Measurements from ENCODE around the gene IPO8. TPM values are rescaled to one million over a fixed set of nuclear protein-coding genes. Genes with fewer than 3 reads are reported as not detected.

IPO8 gene
- total and polyA plus RNA-seq, 3 donors from 2014 or later: 27.4 to 46.4 (median 37.2) TPM

GRCh38 chr12:30732954-30733637 lies 37.4 kb upstream of the IPO8 start:
- Histone ChIP-seq H3K27ac (no peak overlapping the region), H3K27me3 (no peaks in the 10 kb centered on the region), H3K9me3 (no peaks in the 10 kb centered on the region), H3K36me3 (ENCODE audit: low read depth, missing control alignments) (no peaks in the 10 kb centered on the region), H3K4me1 (no peaks in the 10 kb centered on the region), H3K4me3 (no peak overlapping the region)
- TF ChIP-seq CTCF (IDR thresholded peaks at IDR 0.05): no peak
- no peak for TF ChIP-seq POLR2A (IDR thresholded peaks at IDR 0.05)
- intact Hi-C loops (cut with DNase I; ENCODE audit: low total_unique reads): no loop called here
- no peak for DNase-seq
- WGBS, 2 donors: 68 to 83% methylated on average over 2 of the region's 2 CpGs

- Histone ChIP-seq H3K36me3 (ENCODE audit: low read depth, missing control alignments) (no peaks in the 10 kb centered on the region), H3K27me3 (no peaks in the 10 kb centered on the region), H3K27ac (no peak overlapping the region), H3K9me3 (no peaks in the 10 kb centered on the region), H3K4me1 (no peaks in the 10 kb centered on the region), H3K4me3 (no peak overlapping the region)
- TF ChIP-seq POLR2A (IDR thresholded peaks at IDR 0.05) (no peak), CTCF (IDR thresholded peaks at IDR 0.05) (no peak)
- intact Hi-C loops (cut with DNase I; ENCODE audit: low total_unique reads): no loop called here
- WGBS, 2 donors: 92 to 94% methylated on average over 2 of the region's 2 CpGs
- no peak for DNase-seq
Observed at GRCh38 chr12:30730011-30730410, 34.3 kb upstream of the IPO8 start.

- Histone ChIP-seq H3K9me3 (no peaks in the 10 kb centered on the region), H3K36me3 (ENCODE audit: low read depth, missing control alignments) (no peaks in the 10 kb centered on the region), H3K4me1 (no peaks in the 10 kb centered on the region), H3K4me3 (no peak overlapping the region), H3K27me3 (no peaks in the 10 kb centered on the region), H3K27ac (no peak overlapping the region)
- TF ChIP-seq CTCF (IDR thresholded peaks at IDR 0.05) (no peak), POLR2A (IDR thresholded peaks at IDR 0.05) (no peak)
- intact Hi-C loops (cut with DNase I; ENCODE audit: low total_unique reads): no loop called here
- WGBS, 2 donors: 88 to 93% methylated on average over 4 of the region's 4 CpGs
- no peak for DNase-seq
Observed at GRCh38 chr12:30729547-30729946, 33.9 kb upstream of the IPO8 start.

- H3K4me1 ChIP-seq: no peaks in the 10 kb centered on the region
- H3K36me3 ChIP-seq (ENCODE audit: low read depth, missing control alignments): no peaks in the 10 kb centered on the region
- H3K4me3 ChIP-seq: no peak overlapping the region
- H3K27ac ChIP-seq: no peak overlapping the region
- TF ChIP-seq CTCF (IDR thresholded peaks at IDR 0.05): no peak
- TF ChIP-seq POLR2A (IDR thresholded peaks at IDR 0.05): no peak
- WGBS, 2 donors: 93 to 95% methylated on average over 1 of the region's 1 CpG
- DNase-seq: no peak
- no peaks in the 10 kb centered on the region for H3K9me3 ChIP-seq
- H3K27me3 ChIP-seq: no peaks in the 10 kb centered on the region
- intact Hi-C loops (cut with DNase I; ENCODE audit: low total_unique reads): no loop called here
Observed at GRCh38 chr12:30726647-30727046, 31.0 kb upstream of the IPO8 start.

GRCh38 chr12:30725739-30726138 lies 30.1 kb upstream of the IPO8 start:
- WGBS, 2 donors: 78 to 87% methylated on average over 1 of the region's 1 CpG
- TF ChIP-seq CTCF (IDR thresholded peaks at IDR 0.05) (no peak), POLR2A (IDR thresholded peaks at IDR 0.05) (no peak)
- no peak for DNase-seq
- H3K27me3 ChIP-seq: no peaks in the 10 kb centered on the region
- H3K4me3 ChIP-seq: no peak overlapping the region
- H3K4me1 ChIP-seq: no peaks in the 10 kb centered on the region
- H3K27ac ChIP-seq: no peak overlapping the region
- intact Hi-C loops (cut with DNase I; ENCODE audit: low total_unique reads): no loop called here
- H3K36me3 ChIP-seq (ENCODE audit: low read depth, missing control alignments): no peaks in the 10 kb centered on the region
- H3K9me3 ChIP-seq: no peaks in the 10 kb centered on the region
